CMK (cell line): ENCODE measurements around the gene TBKBP1.

ENCODE experiments used
- DNase-seq: peaks from one replicate; pipeline ENCODE4 v3.0.0-alpha.2; 2010; ENCODE audit warnings: low read depth

Gene TBKBP1

GRCh38 chr17:47693731-47694580 is at the start of gene TBKBP1:
TBKBP1 (plus strand) TSS chr17:47694161; CDS start chr17:47696113, 1,952 bp downstream.
- peak; percentile 75 for DNase-seq

GRCh38 chr17:47644324-47644723 is 49.6 kb upstream of the TBKBP1 start:
- no peak for DNase-seq

GRCh38 chr17:47649153-47649971 is 44.6 kb upstream of the TBKBP1 start, which contains the start of gene KPNB1:
KPNB1 (plus strand) TSS chr17:47649919; CDS start chr17:47650245, 326 bp downstream.
- DNase-seq = peak; percentile 99

- DNase-seq = no peak
Measured at GRCh38 chr17:47649972-47650524, 43.9 kb upstream of the TBKBP1 start.

GRCh38 chr17:47650525-47651522 is 43.1 kb upstream of the TBKBP1 start:
- peak; percentile 91 for DNase-seq

GRCh38 chr17:47651704-47652103 is 42.3 kb upstream of the TBKBP1 start:
- DNase-seq = no peak

GRCh38 chr17:47652570-47652969 is 41.4 kb upstream of the TBKBP1 start:
- DNase-seq = no peak

- no peak for DNase-seq
Measured at GRCh38 chr17:47653442-47653841, 40.5 kb upstream of the TBKBP1 start.

- DNase-seq = no peak
Measured at GRCh38 chr17:47654991-47655390, 39.0 kb upstream of the TBKBP1 start.

GRCh38 chr17:47660064-47660492 is 33.9 kb upstream of the TBKBP1 start:
- no peak for DNase-seq

- DNase-seq = peak; percentile 51
Measured at GRCh38 chr17:47663912-47664623, 29.9 kb upstream of the TBKBP1 start.

- DNase-seq = no peak
Measured at GRCh38 chr17:47664624-47664941, 29.4 kb upstream of the TBKBP1 start.

GRCh38 chr17:47665655-47666054 is 28.3 kb upstream of the TBKBP1 start:
- no peak for DNase-seq

GRCh38 chr17:47669081-47669480 is 24.9 kb upstream of the TBKBP1 start:
- no peak for DNase-seq

- no peak for DNase-seq
Measured at GRCh38 chr17:47670064-47670463, 23.9 kb upstream of the TBKBP1 start.

GRCh38 chr17:47674499-47674898 is 19.5 kb upstream of the TBKBP1 start:
- DNase-seq = no peak

- no peak for DNase-seq
Measured at GRCh38 chr17:47675380-47676198, 18.4 kb upstream of the TBKBP1 start.

GRCh38 chr17:47676199-47676472 is 17.8 kb upstream of the TBKBP1 start:
- DNase-seq = no peak

- no peak for DNase-seq
Measured at GRCh38 chr17:47676510-47677165, 17.3 kb upstream of the TBKBP1 start.

- no peak for DNase-seq
Measured at GRCh38 chr17:47678196-47678595, 15.8 kb upstream of the TBKBP1 start.
